OCI-LY3 (cell line): ENCODE results near the gene OBP2B.
"Not testable (repeated sequence)": the region's sequence is repeated elsewhere in the genome, so short reads cannot be mapped to it uniquely, and the experiment has no call there.

Source experiments
- H2AFZ ChIP-seq: fragments of 200-600, 300-600 bp; shearing (Covaris generic); 2 replicates; pipeline ENCODE4 v1.6.0; 2014; ENCODE audit warnings: antibody characterized with exemption, low read depth, low read length
- H3K27ac ChIP-seq: fragments of 200-600, 300-600 bp; sonication (generic); 2 replicates; pipeline ENCODE4 v1.5.1; 2014; ENCODE audit warnings: mild to moderate bottlenecking, low read length, moderate library complexity, mixed read lengths
- H3K27me3 ChIP-seq: fragments of 200-600, 300-600 bp; sonication (generic); 2 replicates; pipeline ENCODE4 v1.6.1; 2014; ENCODE audit warnings: low read depth, low read length, mixed read lengths
- H3K36me3 ChIP-seq: fragments of 200-600, 300-600 bp; sonication (generic); replicated peaks from 2 replicates; pipeline ENCODE3; 2014; ENCODE audit warnings: low read depth, low read length, mixed read lengths
- H3K4me1 ChIP-seq: fragments of 300-600, 200-600 bp; sonication (generic); 2 replicates; pipeline ENCODE4 v1.6.1; 2014; ENCODE audit warnings: low read length, mixed read lengths
- H3K4me2 ChIP-seq: fragments of 200-600, 300-600 bp; sonication (generic); 2 replicates; pipeline ENCODE4 v1.6.1; 2014; ENCODE audit warnings: low read length, mixed read lengths
- H3K4me3 ChIP-seq: fragments of 300-600, 200-600 bp; sonication (generic); 2 replicates; pipeline ENCODE4 v1.5.1; 2014; ENCODE audit warnings: antibody characterized with exemption, mild to moderate bottlenecking, low read length, moderate library complexity
- H3K79me2 ChIP-seq: fragments of 300-600, 200-600 bp; shearing (Covaris generic); 2 replicates; pipeline ENCODE4 v1.6.1; 2014; ENCODE audit warnings: mild to moderate bottlenecking, low read length, mixed read lengths
- H3K9ac ChIP-seq: fragments of 300-600, 200-600 bp; shearing (Covaris generic); 2 replicates; pipeline ENCODE4 v1.6.0; 2014; ENCODE audit warnings: mild to moderate bottlenecking, low read length, moderate library complexity
- H3K9me3 ChIP-seq: fragments of 200-600, 300-600 bp; shearing (Covaris generic); 2 replicates; pipeline ENCODE4 v1.6.1; 2014; ENCODE audit warnings: low read length, mixed read lengths; ENCODE audit not compliant: insufficient read depth
- H4K20me1 ChIP-seq: fragments of 200-600, 300-600 bp; sonication (generic); 2 replicates; pipeline ENCODE4 v1.6.1; 2016; ENCODE audit warnings: low read length, mixed read lengths; ENCODE audit not compliant: insufficient read depth
- EZH2phosphoT487 ChIP-seq: fragments of 200-600 bp; shearing (Covaris generic); IDR thresholded peaks from 2 replicates; pipeline ENCODE4 v1.6.1; 2018; ENCODE audit warnings: antibody characterized with exemption, mixed run types, low read depth
- TF ChIP-seq, protein P1 (sequence below): fragments of 200-600, 300-600 bp; sonication (generic); IDR thresholded peaks from 2 replicates; pipeline ENCODE4 v1.5.1; 2014; ENCODE audit warnings: antibody characterized with exemption, low read length, low read depth

The OBP2B gene

DNA sequence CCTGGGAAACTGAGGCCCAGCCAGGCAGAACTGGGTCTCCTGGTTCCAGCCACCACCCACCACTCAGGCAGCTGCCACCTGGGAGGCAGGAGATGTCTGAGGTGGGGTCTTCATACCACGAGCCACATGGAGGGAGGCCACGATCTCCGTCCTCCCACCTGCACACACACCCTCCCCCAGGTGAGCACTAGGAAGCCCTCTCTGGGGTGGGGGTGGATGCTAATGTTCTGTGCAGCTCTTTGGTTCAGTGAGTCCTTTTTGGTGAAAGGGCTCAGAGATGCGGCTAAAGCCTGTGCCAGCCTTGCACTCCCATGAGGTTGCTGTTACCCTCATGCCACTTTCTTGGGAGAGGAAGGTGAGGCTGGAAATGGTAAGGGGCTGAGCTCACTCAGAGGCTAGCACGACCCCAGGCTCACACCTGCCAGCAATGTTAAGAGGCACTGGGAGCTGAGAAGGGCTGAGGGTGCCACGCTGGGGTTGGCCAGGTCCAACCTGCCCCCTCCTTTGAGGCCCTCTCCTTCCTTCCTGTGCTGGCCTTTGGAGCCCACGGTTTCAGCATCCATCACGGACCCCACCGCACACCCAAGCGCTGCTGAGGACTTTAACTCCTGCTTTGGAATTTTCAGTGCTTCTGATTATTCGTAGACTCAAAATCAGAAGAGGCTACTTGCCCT lies 26.6 kb upstream of the OBP2B start:
- H3K27ac ChIP-seq: no peak overlapping the region
- no peak for TF ChIP-seq EZH2phosphoT487
- TF ChIP-seq, protein P1, sequence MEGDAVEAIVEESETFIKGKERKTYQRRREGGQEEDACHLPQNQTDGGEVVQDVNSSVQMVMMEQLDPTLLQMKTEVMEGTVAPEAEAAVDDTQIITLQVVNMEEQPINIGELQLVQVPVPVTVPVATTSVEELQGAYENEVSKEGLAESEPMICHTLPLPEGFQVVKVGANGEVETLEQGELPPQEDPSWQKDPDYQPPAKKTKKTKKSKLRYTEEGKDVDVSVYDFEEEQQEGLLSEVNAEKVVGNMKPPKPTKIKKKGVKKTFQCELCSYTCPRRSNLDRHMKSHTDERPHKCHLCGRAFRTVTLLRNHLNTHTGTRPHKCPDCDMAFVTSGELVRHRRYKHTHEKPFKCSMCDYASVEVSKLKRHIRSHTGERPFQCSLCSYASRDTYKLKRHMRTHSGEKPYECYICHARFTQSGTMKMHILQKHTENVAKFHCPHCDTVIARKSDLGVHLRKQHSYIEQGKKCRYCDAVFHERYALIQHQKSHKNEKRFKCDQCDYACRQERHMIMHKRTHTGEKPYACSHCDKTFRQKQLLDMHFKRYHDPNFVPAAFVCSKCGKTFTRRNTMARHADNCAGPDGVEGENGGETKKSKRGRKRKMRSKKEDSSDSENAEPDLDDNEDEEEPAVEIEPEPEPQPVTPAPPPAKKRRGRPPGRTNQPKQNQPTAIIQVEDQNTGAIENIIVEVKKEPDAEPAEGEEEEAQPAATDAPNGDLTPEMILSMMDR: no peak
- H3K4me2 ChIP-seq: no peak overlapping the region
- H2AFZ ChIP-seq: no peak overlapping the region
- H4K20me1 ChIP-seq: no peaks in the 10 kb centered on the region
- no peak overlapping the region for H3K4me3 ChIP-seq
- H3K27me3 ChIP-seq: no peaks in the 10 kb centered on the region
- H3K79me2 ChIP-seq: no peaks in the 10 kb centered on the region
- H3K36me3 ChIP-seq: no peaks in the 10 kb centered on the region
- H3K9me3 ChIP-seq: no peaks in the 10 kb centered on the region
- H3K4me1 ChIP-seq: no peaks in the 10 kb centered on the region
- no peak overlapping the region for H3K9ac ChIP-seq

DNA sequence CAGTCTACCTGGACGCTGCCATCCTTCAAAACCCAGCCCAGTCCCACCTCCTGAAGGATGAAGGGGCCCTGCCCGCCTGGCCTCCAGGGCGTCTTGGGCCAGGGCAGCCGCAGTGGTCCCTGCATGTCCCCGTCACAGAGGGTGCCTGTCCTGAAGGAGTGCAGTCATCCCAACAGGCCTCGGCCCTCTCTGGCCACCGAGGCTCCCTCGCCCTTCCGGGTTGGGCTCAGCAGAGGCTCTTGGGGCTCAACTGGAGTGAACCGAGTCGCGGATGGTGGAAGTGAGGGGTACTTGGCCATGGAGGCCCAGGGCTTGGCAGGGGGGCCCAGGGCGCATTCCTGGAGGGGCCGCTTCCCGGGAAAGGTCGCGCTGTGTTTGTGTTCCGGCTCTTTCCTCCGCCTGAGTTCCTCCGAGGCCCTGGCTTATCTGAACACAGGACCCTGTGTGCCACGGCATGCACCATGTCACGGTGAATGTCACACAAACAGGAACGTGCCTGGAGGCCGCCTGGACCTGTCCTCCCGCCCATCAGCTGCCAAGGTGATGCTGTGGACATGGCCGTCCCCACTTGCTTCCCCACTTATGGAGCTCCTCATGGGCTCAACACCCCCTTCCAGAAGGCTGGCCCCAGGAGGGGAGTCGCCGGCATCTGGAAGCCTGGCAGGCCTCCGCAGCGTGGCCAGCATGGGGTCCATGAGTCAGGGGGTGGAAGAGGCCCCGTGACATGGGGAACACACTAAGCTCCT lies 25.7 kb upstream of the OBP2B start:
- Histone ChIP-seq H3K27me3 (no peaks in the 10 kb centered on the region), H3K9ac (no peak overlapping the region), H4K20me1 (no peaks in the 10 kb centered on the region), H3K4me3 (no peak overlapping the region), H3K4me1 (no peaks in the 10 kb centered on the region), H2AFZ (no peak overlapping the region), H3K36me3 (no peaks in the 10 kb centered on the region), H3K27ac (no peak overlapping the region), H3K4me2 (no peak overlapping the region), H3K79me2 (no peaks in the 10 kb centered on the region), H3K9me3 (no peaks in the 10 kb centered on the region)
- TF ChIP-seq EZH2phosphoT487: no peak
- TF ChIP-seq, protein P1: no peak

DNA sequence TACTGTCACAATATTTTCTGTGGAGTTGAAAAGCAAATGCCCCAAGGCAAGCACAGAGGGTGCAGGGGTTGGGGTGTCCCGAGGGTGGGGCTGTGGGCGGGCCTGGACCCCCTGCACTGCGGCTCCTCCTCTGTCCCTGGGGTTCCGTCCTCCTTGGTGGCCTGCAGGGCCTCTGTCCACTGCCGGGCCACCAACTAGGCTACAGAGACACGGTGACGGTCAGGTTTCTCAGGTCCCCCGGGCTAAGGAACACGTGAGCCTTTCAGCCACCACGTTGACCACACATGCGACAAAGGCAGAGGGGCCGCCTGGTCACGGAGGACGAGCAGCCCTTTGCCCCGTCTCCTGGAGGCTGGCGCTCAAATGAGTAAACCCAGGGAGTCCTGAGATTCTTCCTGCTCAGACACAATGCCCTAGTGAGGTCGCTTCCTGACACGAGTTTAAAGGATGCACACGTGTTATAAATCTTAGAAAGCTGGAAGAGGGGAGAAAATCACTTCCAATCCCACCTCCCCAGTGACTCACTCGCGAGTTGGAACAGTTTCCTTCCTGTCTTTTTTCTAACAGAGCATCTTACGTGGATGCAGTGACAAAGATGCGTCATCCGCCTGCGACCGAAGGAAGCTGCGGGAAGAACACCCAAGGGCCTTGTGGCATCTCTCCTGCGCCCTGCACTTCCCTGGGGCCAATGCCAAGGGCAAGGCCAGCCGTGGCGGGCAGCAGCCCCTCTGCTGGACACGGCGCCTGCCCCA lies 24.8 kb upstream of the OBP2B start:
- TF ChIP-seq EZH2phosphoT487: no peak
- TF ChIP-seq, protein P1: no peak
- Histone ChIP-seq H3K36me3 (no peaks in the 10 kb centered on the region), H3K79me2 (no peaks in the 10 kb centered on the region), H3K4me2 (no peak overlapping the region), H3K27ac (no peak overlapping the region), H3K4me1 (no peaks in the 10 kb centered on the region), H2AFZ (no peak overlapping the region), H3K9ac (no peak overlapping the region), H3K9me3 (no peaks in the 10 kb centered on the region), H3K27me3 (no peaks in the 10 kb centered on the region), H4K20me1 (no peaks in the 10 kb centered on the region), H3K4me3 (no peak overlapping the region)

DNA sequence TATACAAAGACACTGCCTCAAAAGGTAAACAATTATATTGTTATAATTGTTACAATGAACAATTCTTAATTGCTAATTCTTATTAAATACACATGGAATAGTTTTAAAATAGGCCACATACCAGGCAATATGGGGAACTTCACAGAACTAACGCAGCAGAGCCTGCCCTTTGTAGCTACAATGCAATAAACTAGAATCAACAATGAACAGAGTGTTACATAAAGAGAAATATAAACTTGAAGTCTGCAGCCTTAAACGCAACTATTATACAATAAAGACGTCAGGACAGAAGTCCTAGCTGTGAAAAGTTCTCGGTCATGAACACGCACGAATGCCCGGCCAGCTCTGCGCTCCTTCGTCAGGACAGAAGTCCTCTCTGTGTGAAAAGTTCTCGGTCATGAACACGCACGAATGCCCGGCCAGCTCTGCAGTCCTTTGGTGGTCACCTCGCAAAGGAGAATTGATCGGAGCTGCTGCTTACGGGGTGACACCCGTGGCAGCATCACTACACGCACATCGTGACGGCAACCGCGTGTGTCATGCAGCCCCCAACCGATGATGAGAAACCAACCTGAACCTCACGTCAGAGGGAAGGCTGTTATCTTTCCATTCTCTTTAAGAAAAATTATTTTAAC lies 23.0 kb upstream of the OBP2B start:
- H3K27ac ChIP-seq, H3K4me3 ChIP-seq, H3K9ac ChIP-seq: not testable (repeated sequence)

DNA sequence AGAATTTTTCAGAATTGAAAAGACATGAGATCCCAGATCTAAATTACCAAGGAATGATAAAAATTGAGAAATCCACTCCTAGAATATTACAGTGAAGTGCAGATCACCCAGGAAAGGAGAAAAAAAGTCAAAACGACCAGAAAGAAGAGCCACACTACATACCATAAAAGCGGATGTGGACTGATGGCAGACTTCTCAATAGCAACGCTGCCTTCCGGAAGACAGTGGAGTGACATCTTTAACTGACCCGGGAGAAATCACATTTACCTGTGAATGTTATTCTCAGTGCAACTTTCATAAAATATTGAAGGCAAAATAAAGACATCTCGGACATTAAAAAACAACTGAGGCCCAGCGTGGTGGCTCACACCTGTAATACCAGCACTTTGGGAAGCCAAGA lies 21.5 kb upstream of the OBP2B start:
- not testable (repeated sequence) for H4K20me1 ChIP-seq

More for the DNA sequence above, 23.0 kb upstream of the OBP2B start:
- not testable (repeated sequence) for H3K36me3 ChIP-seq, H3K9me3 ChIP-seq, H3K4me1 ChIP-seq, H3K79me2 ChIP-seq, H3K27me3 ChIP-seq, H2AFZ ChIP-seq, H4K20me1 ChIP-seq, H3K4me2 ChIP-seq

More for the DNA sequence above, 21.5 kb upstream of the OBP2B start:
- not testable (repeated sequence) for H3K27ac ChIP-seq, H3K36me3 ChIP-seq, H3K79me2 ChIP-seq, H3K9me3 ChIP-seq, H3K4me3 ChIP-seq, H3K9ac ChIP-seq, H3K4me2 ChIP-seq, H3K27me3 ChIP-seq, H2AFZ ChIP-seq, H3K4me1 ChIP-seq
